Glutamatergic neuron (in vitro differentiated cells): ENCODE data around the gene EDEM3. TPM values are rescaled to one million over a fixed set of nuclear protein-coding genes. Genes with fewer than 3 reads are reported as not detected.
"Not testable (repeated sequence)": the region's sequence is repeated elsewhere in the genome, so short reads cannot be mapped to it uniquely, and the experiment has no call there.

Experiments
- DNase-seq: peaks from one replicate; pipeline ENCODE4 v3.0.0; 2022
- H3K27ac Mint-ChIP-seq: one replicate; pipeline ENCODE4 v1.8.0; 2020; ENCODE audit warnings: mild to moderate bottlenecking, mixed read lengths, inconsistent platforms; ENCODE audit not compliant: unreplicated experiment
- H3K27me3 Mint-ChIP-seq: one replicate; pipeline ENCODE4 v1.8.0; 2020; ENCODE audit warnings: mild to moderate bottlenecking, moderate library complexity, mixed read lengths, inconsistent platforms; ENCODE audit not compliant: unreplicated experiment
- H3K36me3 Mint-ChIP-seq: one replicate; pipeline ENCODE4 v1.8.0; 2020; ENCODE audit warnings: mild to moderate bottlenecking, mixed read lengths, inconsistent platforms; ENCODE audit not compliant: unreplicated experiment
- H3K4me1 Mint-ChIP-seq: one replicate; pipeline ENCODE4 v1.8.0; 2020; ENCODE audit warnings: mild to moderate bottlenecking, low read depth, mixed read lengths, inconsistent platforms; ENCODE audit not compliant: unreplicated experiment
- H3K4me3 Mint-ChIP-seq: one replicate; pipeline ENCODE4 v1.8.0; 2020; ENCODE audit warnings: mild to moderate bottlenecking, mixed read lengths, inconsistent platforms; ENCODE audit not compliant: unreplicated experiment
- H3K9me3 Mint-ChIP-seq: one replicate; pipeline ENCODE4 v1.8.0; 2020; ENCODE audit warnings: mild to moderate bottlenecking, moderate library complexity, mixed read lengths, inconsistent platforms; ENCODE audit not compliant: unreplicated experiment
- total RNA-seq: library from RNA; stranded (reverse); fragmentation: NEBNext Ultra II Directional; extraction: Animal tissue kit (Norgen Biotek cat#: 25700); gene quantifications from one replicate; pipeline ENCODE4 v1.2.1, GENCODE V29; 2021; ENCODE audit not compliant: unreplicated experiment
- TF ChIP-seq, protein P1 (sequence below): fragments of 200-600 bp; sonication (generic); IDR thresholded peaks from one replicate; pipeline ENCODE4 v1.5.0; 2021; ENCODE audit not compliant: partially characterized antibody, unreplicated experiment

EDEM3 gene
- total RNA-seq, 1 donor from 2014 or later = 23.6 TPM

GRCh38 chr1:184789884-184790283 lies 35.2 kb upstream of the EDEM3 start:
- H3K27ac Mint-ChIP-seq = no peak overlapping the region
- TF ChIP-seq, protein P1, sequence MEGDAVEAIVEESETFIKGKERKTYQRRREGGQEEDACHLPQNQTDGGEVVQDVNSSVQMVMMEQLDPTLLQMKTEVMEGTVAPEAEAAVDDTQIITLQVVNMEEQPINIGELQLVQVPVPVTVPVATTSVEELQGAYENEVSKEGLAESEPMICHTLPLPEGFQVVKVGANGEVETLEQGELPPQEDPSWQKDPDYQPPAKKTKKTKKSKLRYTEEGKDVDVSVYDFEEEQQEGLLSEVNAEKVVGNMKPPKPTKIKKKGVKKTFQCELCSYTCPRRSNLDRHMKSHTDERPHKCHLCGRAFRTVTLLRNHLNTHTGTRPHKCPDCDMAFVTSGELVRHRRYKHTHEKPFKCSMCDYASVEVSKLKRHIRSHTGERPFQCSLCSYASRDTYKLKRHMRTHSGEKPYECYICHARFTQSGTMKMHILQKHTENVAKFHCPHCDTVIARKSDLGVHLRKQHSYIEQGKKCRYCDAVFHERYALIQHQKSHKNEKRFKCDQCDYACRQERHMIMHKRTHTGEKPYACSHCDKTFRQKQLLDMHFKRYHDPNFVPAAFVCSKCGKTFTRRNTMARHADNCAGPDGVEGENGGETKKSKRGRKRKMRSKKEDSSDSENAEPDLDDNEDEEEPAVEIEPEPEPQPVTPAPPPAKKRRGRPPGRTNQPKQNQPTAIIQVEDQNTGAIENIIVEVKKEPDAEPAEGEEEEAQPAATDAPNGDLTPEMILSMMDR = no peak
- DNase-seq = no peak
- no peak overlapping the region for H3K4me3 Mint-ChIP-seq
- H3K4me1 Mint-ChIP-seq = peaks cover 2% of the 10 kb centered on the region
- no peaks in the 10 kb centered on the region for H3K9me3 Mint-ChIP-seq
- H3K27me3 Mint-ChIP-seq = no peaks in the 10 kb centered on the region
- no peaks in the 10 kb centered on the region for H3K36me3 Mint-ChIP-seq

- no peak overlapping the region for H3K27ac Mint-ChIP-seq
- H3K4me3 Mint-ChIP-seq = no peak overlapping the region
- peaks cover under 1% of the 10 kb centered on the region for H3K9me3 Mint-ChIP-seq
- no peak for DNase-seq
- TF ChIP-seq, protein P1 = no peak
- H3K4me1 Mint-ChIP-seq = peaks cover 2% of the 10 kb centered on the region
- H3K27me3 Mint-ChIP-seq = no peaks in the 10 kb centered on the region
- H3K36me3 Mint-ChIP-seq = peaks cover 3% of the 10 kb centered on the region
Observed at GRCh38 chr1:184788970-184789369, 34.3 kb upstream of the EDEM3 start.

- no peak for DNase-seq
- Mint-ChIP-seq H3K27ac (no peak overlapping the region), H3K9me3 (peaks cover 3% of the 10 kb centered on the region), H3K36me3 (peaks cover 9% of the 10 kb centered on the region), H3K4me1 (peaks cover 2% of the 10 kb centered on the region), H3K27me3 (no peaks in the 10 kb centered on the region), H3K4me3 (no peak overlapping the region)
- TF ChIP-seq, protein P1 = no peak
Observed at GRCh38 chr1:184785529-184785928, 30.9 kb upstream of the EDEM3 start.

DNA sequence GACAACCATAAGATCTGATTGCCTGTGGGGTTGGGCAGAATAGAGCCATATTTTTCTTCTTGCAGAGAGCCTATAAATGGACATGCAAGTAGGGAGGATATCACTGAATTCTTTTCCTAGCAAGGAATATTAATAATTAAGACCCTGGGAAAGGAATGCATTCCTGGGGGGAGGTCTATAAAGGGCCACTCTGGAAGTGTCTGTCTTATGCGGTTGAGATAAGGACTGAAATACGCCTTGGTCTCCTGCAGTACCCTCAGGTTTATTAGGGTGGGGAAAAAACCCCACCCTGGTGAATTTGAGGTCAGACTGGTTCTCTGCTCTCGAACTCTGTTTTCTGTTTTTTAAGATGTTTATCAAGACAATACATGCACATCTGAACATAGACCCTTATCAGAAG lies 29.1 kb upstream of the EDEM3 start:
- H3K27ac Mint-ChIP-seq, H3K4me1 Mint-ChIP-seq, H3K4me3 Mint-ChIP-seq, DNase-seq, H3K27me3 Mint-ChIP-seq, H3K36me3 Mint-ChIP-seq, H3K9me3 Mint-ChIP-seq: not testable (repeated sequence)

- Mint-ChIP-seq H3K4me3 (no peak overlapping the region), H3K27me3 (no peaks in the 10 kb centered on the region), H3K4me1 (no peaks in the 10 kb centered on the region), H3K36me3 (peaks cover 9% of the 10 kb centered on the region), H3K9me3 (peaks cover 3% of the 10 kb centered on the region), H3K27ac (no peak overlapping the region)
- TF ChIP-seq, protein P1 = no peak
- no peak for DNase-seq
Observed at GRCh38 chr1:184781941-184782340, 27.3 kb upstream of the EDEM3 start.

GRCh38 chr1:184775885-184776284 lies 21.2 kb upstream of the EDEM3 start:
- H3K9me3 Mint-ChIP-seq = no peaks in the 10 kb centered on the region
- no peak overlapping the region for H3K27ac Mint-ChIP-seq
- no peaks in the 10 kb centered on the region for H3K36me3 Mint-ChIP-seq
- no peak for DNase-seq
- TF ChIP-seq, protein P1 = no peak
- no peaks in the 10 kb centered on the region for H3K4me1 Mint-ChIP-seq
- H3K4me3 Mint-ChIP-seq = no peak overlapping the region
- no peaks in the 10 kb centered on the region for H3K27me3 Mint-ChIP-seq
